Suprapubic skin (tissue), 4 donors: ENCODE results near the gene BRIP1.

Experiments
- EP300 ChIP-seq: sonication (generic); formaldehyde crosslinking; IDR thresholded peaks from one replicate; pipeline ENCODE4 v1.6.1; 2017; ENCODE audit warnings: antibody characterized with exemption
- POLR2AphosphoS5 ChIP-seq, 3 donors: sonication (generic); formaldehyde crosslinking; IDR thresholded peaks; one replicate each; pipeline ENCODE4 v1.6.1; 2017; ENCODE audit warnings: antibody characterized with exemption in 3 of 3
- TF ChIP-seq, protein P1 (sequence below), 2 donors: fragments of 200-600 bp in 1 of 2; fragments of 450-650 bp in 1 of 2; sonication (generic) in 1 of 2; IDR thresholded peaks; one replicate each; pipeline ENCODE4 v1.5.1; 2016 to 2019; ENCODE audit warnings: antibody characterized with exemption in 2 of 2, mild to moderate bottlenecking in 1 of 2, moderate library complexity in 1 of 2

DNA sequence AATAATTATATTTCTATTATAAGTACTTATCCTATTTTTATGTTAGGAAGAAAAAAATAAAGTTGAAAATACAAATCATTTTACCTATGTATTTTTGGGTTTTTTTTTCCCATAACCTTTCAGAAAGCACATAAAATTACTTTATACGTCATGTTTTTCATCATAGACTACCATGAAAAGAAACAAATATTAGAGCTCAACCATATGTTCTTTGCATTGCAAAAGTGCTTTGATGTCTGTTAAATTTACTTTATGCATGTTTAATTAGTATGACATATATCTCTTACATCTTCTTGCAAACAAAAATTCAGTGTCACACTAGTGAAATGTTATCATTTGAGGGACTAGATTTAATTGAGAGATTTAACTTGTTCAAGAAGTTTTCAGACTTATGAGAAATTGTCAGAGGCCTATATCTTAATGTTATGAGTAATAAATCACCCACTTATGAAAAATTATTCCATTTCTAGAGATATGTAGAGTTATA is 24.0 kb downstream of the BRIP1 start:
- TF ChIP-seq, protein P1, sequence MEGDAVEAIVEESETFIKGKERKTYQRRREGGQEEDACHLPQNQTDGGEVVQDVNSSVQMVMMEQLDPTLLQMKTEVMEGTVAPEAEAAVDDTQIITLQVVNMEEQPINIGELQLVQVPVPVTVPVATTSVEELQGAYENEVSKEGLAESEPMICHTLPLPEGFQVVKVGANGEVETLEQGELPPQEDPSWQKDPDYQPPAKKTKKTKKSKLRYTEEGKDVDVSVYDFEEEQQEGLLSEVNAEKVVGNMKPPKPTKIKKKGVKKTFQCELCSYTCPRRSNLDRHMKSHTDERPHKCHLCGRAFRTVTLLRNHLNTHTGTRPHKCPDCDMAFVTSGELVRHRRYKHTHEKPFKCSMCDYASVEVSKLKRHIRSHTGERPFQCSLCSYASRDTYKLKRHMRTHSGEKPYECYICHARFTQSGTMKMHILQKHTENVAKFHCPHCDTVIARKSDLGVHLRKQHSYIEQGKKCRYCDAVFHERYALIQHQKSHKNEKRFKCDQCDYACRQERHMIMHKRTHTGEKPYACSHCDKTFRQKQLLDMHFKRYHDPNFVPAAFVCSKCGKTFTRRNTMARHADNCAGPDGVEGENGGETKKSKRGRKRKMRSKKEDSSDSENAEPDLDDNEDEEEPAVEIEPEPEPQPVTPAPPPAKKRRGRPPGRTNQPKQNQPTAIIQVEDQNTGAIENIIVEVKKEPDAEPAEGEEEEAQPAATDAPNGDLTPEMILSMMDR (IDR thresholded peaks at IDR 0.05) = no peak
- TF ChIP-seq POLR2AphosphoS5 (IDR thresholded peaks at IDR 0.05) (no peak), EP300 (no peak)
